Activated CD4-positive, alpha-beta T cell treated with anti-CD3 and anti-CD28 coated beads, Interleukin-2, Interleukin-6, amounts not matched to agents 100 ng/mL and 50 ng/mL, durations not matched to agents 16 hours and 8 hours (primary cell): ENCODE results near the gene RAD51B.

Experiments used
- DNase-seq: peaks from one replicate; pipeline ENCODE4 v3.0.0-alpha.2; 2020

Gene RAD51B

DNA sequence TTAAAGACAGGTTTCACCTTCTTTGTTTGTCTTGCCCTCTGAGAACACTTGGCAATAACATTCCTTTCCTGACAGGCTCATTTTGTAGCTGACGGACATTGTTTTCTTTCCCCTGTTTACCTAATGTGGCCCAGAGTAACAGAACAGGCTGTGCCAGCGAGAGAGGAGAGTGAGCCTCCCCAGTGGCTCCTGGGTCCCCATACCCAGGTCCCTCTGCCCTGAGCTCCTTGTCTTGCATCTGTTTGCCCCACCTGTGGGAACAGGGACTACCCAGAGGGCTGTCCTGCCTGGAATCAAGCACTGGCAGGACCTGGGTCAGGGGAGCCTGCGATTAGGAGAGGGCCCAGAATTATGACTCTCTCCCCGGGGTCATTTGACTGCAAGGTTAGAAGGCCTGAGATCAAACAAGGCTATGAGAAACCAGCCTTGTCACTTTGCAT lies 750.4 kb downstream of the RAD51B start:
- no peak for DNase-seq

GRCh38 chr14:68571114-68571591 lies 751.6 kb downstream of the RAD51B start:
- no peak for DNase-seq

DNA sequence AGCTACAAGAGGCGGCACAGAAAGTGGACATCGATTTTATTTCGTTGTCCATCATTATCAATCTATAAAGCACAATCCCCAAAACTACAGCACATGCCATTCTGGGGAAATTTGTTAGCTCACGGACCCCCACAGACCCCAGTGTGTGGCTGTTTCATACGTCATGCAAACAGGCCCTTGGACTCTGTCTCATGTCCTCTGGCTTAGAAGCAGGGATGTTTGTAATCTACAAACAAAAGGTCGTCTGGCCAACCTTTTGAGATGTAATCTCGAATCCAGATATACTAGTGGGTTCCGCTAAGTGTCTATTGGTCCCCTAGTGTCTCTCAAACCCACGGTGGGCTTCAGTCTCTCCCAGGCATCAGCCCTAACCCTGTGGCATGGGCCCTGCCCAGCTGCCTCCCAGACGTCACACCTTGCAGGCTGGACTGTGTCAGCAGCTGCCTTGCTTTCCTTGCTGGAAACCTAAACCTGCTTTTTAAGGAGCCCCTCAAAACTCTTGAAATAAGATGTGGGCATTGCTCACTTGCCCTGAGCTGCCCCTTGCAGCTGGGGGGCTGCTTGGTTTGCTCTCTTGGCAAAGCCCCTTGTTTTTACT lies 752.4 kb downstream of the RAD51B start:
- DNase-seq: no peak

- no peak for DNase-seq
Measured at GRCh38 chr14:68573126-68573525, 753.5 kb downstream of the RAD51B start.

- no peak for DNase-seq
Measured at GRCh38 chr14:68573722-68574121, 754.1 kb downstream of the RAD51B start.

GRCh38 chr14:68574461-68574860 lies 754.9 kb downstream of the RAD51B start:
- DNase-seq: no peak

DNA sequence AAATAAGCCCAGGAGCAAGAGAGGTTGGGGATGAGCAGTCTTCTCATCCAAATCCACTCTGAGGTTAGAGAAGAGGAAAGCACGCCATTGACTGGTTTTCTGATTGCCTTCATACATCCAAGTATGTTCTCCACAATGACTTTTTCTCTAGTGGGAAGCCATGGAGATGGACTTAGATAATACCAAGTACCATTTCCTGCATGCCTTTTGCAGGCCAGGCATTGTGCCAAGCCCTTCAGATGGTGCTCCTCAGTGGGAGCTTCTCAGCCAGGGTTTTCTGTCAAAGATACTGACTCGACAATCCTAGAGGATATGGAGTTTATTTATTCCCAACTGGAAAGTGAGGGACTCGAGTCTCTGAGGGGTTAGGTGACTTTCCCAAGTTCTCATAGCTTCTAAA lies 755.3 kb downstream of the RAD51B start:
- DNase-seq: no peak

GRCh38 chr14:68575426-68575825 lies 755.8 kb downstream of the RAD51B start:
- no peak for DNase-seq

- no peak for DNase-seq
Measured at GRCh38 chr14:68576031-68576430, 756.5 kb downstream of the RAD51B start.

GRCh38 chr14:68576496-68577244 lies 757.1 kb downstream of the RAD51B start:
- DNase-seq: no peak

- no peak for DNase-seq
Measured at GRCh38 chr14:68577802-68578541, 758.4 kb downstream of the RAD51B start.

- DNase-seq: no peak
Measured at GRCh38 chr14:68578597-68578996, 759.0 kb downstream of the RAD51B start.

- DNase-seq: no peak
Measured at GRCh38 chr14:68580096-68580645, 760.6 kb downstream of the RAD51B start.

DNA sequence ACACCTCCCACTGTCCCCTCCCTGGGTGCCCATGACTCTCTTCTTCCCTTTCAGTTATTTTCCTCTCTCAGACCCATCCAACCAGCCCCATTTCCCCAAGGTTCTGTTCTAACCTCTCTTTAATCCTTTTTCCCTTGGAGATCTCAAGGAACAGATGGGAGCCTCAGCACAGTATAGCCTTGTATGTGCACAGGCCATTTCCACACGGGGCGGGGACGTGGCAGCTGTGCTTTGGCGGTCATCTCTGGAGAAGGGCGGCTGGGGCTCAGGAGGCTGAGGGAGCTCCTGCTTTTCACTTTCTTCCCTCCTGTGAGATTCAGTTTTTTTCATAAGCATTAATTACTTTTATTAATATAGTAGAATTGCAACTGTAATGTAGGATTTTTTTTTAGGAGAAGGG lies 761.1 kb downstream of the RAD51B start:
- DNase-seq: no peak

DNA sequence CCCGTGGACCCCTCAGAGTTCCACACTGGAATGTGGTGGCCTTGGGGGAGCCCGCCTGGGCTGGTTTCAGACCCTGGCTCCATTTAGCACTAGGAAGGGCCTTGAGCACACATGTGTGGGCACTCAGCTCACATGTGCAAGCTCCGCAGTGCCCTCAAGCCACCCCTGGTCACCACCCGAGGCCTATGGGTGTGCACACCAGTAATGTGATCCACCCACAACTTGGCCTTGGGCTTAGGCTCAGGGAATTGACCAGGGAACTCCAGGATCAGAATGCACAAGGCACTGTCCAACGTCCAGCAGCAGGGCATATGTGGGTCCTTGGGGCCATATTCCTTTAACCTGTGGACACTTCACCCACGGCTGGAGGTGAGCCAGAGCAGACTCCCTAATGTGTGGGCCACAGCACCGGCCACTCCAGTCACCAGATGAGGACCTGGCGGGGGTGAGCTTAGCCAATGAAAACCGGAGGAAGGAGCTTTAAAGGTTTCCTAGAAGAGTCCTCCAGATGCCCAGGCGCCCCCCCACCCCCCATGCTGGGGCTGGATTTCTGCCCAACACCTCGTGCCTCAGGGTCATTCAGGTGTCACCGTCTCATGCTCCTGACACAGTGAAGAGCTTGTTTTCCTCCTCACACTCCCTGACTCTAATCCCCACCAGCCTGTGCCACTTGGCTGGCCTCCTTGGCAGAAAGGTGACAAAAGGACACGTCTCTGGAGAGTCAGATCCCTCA lies 764.1 kb downstream of the RAD51B start:
- no peak for DNase-seq

- no peak for DNase-seq
Measured at GRCh38 chr14:68584786-68585185, 765.2 kb downstream of the RAD51B start.

DNA sequence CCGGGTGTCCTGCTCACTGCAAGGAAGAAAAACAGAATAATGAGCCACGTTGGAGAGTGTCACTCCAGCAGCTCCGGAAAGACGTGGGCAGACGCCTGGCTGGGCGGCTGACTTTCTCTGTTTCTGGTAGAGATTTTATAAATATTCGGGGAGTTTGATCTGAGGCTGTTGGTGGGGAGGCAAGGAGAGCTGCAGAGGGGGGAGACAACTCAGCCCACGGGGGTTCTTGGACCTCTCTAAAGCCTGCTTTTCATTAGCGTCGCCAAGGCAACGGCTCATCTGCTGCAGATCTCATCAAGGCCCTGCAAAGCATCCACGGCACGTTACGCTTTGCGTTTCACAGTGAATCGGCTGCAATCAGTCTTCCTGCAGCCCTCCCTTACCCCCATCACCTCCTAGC lies 766.1 kb downstream of the RAD51B start:
- no peak for DNase-seq

DNA sequence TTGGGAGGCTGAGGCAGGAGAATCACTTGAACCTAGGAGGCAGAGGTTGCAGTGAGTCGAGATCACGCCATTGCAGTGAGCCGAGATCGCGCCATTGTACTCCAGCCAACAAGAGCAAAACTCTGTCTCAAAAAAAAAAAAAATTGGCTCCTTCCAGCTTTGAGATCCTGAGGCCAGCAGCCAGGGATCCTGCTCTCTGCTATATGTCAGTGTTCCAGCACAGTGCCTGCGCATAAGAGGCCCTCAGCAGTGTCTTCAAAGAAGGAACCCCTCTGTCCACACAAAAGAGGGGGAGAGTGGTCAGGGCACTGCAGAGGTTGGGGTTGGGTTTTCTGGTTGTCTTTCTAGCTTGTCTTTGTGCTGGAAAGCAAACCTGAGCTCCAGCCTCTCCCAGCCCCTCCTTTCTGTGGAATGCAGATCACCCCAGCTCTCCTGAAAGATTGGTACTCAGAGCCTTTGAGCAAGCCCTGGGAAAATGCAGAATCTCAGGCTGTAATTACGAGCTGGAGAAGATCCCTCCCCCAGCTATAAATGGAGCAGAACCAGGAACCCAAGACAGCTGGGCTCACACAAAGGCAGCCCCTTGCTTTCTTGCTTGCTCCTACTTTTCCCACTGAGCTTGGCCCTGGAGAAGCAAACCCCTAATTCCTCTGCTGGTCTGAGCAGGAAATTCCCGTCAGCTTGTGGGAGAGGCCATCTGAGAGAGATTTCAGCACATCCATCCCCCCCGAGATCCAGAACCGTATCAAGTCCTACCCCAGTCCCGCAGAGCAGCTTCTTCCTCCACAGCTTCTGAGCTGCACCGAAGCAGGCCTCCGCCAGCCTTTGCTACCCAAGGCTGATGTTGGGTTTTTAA lies 767.5 kb downstream of the RAD51B start:
- no peak for DNase-seq

GRCh38 chr14:68587931-68588330 lies 768.4 kb downstream of the RAD51B start:
- DNase-seq: no peak

DNA sequence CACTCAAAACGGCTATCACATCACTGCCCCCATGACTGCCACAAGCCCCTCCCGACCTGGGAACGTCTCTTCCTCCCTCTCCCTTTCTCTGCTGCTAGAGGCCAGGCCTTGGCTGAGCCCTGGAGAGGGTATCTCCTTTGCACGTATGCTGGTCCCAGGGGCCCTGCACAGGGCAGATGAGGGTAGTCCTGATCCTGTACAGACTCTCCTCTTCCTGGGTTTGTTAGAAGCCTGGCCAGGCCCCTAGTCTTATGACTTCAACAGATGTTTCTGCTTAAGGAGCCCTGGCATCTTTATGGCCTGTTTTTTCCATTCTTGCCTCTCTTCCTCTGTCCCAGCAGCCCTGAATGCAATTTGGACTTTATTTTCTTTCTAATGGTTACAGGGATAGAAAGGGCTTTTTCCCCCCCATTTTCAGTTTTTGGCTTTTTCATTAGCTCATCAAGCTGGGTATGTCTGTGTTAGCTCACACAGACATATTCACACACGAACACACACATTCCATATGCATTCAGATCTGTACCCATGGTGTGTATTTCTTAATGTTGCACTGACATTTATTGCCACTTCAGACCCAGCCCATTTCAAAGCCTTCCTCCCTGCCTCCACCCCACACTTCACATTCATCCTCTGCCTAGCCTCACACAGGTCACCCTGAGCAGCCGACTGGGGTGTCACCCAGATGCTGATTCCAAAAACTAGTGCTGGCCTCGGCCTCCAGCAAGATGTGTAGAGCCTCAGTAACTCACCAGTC lies 770.0 kb downstream of the RAD51B start:
- no peak for DNase-seq

DNA sequence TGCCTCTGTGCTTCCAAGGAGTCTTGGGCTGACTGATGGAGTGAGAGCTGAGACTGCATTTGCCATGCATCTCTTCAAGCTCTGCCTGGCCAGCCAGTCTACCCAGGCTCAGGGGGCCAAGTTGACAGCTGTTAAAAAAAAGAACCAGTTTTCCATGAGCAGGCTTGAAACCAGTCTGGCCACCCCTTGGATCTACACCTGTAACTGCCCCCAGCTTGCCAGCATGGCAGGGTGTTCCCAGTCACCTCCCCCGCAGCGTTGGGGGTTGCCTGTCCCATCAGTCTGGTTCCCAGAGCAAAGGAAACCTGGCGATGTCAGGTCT lies 770.6 kb downstream of the RAD51B start:
- no peak for DNase-seq
